ENCODE results near the gene DOCK10.

DOCK10 gene

DNA sequence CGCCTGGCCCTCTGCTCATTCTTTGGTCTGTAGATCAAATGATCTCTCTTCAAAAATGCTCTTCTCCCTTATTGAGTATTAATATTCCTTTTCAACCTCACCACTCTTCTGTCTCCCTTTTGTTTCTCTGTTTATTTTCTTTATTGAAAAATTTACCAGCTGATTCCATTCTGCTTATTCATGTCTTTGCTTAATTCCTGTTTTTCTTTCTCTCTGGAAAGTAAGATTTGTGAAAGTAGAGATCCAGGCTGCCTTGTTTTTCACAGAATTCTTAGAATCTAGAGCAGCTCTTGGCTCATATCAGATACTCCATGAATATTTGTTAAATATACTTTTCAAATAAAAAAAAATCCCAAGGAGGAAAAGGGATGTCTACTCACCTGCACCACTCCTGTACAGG lies 157.0 kb downstream of the DOCK10 start:
- FAIRE-seq (no peak), DNase-seq (ENCODE audit: low spot score) (no peak)

DNA sequence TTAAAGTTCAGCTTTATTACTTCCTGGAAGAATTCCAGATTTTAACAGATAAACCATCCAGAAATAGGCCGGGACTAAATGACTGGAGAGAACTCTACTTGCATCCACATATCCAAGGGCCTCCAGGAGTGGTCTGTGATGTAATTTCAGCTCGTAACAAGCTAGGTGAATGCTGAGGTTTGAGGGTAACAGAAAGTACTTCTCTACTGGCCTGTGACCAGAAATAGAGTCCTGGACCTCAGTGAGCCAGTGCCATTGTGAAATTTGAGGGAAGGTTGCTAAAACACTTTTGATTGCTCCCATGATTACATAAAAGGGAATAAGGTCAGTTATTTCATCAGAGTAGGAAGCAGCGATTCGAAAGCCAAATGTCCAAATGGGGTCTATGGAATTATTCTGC lies 158.1 kb downstream of the DOCK10 start:
- DNase-seq (ENCODE audit: low spot score) (no peak), FAIRE-seq (no peak)

DNA sequence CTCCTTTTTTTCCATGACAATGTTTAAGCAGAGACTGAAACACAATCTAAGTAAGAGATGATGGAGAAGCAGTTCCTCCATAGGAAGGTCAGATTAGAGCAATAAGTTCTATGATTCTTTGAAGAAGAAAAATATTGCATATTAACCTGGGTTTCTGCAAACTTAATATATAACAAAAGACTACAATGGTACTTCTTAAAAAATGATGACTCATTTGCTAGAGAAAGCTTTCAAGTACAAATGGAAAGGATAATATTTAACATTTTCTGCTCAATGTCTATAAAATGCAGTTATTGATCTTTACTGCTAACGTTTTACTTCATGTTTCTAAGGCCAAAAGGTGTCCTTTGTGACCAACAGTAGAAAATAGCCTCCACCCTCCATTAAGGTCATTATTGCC lies 158.6 kb downstream of the DOCK10 start:
- no peak for FAIRE-seq

DNA sequence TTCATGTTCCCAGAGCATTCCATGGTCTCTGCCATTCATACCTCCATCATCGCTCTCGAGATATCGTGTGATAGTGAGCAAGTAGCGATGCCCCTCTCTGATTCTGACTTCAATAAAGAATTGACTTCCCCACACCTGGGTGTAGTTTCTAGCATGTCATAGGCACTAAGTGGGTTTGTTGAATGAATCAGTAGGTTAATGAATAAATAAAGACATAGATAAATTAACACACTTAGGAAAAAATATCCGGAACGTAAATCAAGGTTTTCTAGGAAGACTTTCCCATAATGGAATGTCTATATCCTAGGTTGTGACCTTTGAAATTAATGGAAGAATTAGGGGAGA lies 159.1 kb downstream of the DOCK10 start:
- FAIRE-seq (no peak), DNase-seq (ENCODE audit: low spot score) (no peak)

More for the DNA sequence above, 158.6 kb downstream of the DOCK10 start:
- no peak for DNase-seq (ENCODE audit: low spot score)

DNA sequence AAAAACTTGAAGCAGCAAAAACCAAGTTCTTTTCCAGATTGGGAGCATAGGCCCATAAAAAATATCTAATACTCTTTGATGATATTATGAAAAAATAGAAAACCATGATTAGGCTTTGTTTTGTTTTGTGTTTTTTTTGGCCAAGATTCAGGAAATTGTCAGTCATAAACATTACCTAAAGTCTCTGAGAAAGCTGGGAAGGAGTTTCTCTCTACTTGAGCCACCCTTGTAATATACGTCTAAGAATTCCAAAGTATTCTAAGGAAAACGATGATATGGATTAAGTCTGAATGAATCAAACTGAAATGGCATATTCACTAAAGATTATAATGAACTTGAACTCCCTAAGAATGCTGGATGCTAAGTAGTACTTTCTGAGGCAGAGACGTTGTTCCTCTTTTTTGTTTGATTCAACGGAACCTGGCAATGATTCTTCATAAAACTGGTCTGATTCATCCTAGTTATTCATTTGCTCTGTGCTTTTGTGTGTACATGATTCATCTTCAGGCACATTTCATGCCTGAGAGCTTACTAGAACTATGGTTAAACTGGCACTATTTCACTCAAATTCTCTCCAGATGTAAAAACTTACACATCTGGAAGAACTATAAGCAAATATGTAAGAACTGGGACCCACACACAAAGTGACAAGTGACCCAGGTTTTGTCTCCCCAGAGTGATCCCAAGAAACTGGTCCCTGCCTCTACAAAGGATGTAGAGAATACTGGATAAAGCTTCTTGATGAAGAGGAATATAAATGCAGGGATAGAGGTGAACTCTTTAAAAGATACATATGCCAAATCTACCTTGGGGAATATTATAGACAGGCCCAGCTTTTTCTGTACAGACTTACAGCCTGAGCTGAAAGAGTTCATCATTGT lies 159.7 kb downstream of the DOCK10 start:
- FAIRE-seq (no peak), DNase-seq (ENCODE audit: low spot score) (peak; percentile 6)

DNA sequence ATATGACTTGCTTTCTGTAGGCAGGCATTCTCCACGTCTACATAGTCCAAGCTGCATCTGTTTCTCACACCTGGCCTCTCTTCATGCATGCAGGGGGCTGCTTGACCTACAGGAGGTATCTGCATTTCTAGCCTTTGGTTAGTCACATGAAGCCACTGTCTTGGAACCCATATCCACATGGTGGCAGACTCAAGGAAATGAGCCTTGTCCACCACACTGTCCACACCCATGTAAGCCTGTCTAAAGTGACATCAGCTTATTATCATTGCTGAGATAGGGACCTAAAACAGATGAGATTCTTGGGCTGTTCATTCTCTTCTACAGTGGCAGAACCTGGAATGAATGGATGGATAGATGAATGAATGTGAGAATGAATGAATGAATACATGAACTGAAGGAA lies 160.4 kb downstream of the DOCK10 start:
- FAIRE-seq (no peak), DNase-seq (ENCODE audit: low spot score) (no peak)

DNA sequence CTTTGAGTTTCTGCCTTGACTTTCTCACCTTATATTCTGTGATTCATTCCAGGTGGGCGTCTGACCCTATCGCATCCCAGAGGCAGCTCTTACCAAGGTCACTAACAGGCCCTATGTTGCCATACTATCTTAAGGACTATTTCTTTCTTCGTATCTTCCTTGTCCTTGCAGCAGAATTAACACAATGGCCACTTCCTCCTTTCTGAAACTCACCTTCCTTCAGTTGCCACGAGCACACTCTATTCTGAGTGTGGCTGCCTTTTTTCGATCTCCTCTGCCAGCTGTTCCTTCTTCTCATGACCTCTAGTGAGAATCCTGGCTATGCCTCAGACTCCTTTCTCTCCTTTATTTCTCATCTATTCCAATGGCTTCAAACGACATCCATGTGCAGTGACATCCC lies 165.7 kb downstream of the DOCK10 start:
- no peak for DNase-seq (ENCODE audit: low spot score)
- no peak for FAIRE-seq

DNA sequence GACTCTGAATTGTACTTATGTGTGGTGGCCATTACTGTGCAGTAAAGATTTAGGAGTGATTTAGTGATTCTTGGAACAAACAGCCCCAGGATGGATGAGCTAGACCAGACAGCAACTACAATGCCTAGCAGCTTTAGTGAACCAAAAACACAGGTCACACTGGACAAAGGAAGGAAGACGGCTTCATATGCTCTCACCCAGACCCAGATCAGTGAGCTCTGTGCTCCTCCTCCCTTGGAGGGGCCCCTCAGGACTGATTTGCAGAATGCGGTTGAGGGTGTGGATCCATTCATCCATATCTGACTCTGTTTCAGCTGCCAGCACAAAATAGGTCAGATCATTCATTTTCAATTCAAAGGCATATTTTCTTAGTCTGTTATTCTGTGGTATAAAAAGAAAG lies 166.4 kb downstream of the DOCK10 start:
- DNase-seq (ENCODE audit: low spot score) = no peak
- no peak for FAIRE-seq

DNA sequence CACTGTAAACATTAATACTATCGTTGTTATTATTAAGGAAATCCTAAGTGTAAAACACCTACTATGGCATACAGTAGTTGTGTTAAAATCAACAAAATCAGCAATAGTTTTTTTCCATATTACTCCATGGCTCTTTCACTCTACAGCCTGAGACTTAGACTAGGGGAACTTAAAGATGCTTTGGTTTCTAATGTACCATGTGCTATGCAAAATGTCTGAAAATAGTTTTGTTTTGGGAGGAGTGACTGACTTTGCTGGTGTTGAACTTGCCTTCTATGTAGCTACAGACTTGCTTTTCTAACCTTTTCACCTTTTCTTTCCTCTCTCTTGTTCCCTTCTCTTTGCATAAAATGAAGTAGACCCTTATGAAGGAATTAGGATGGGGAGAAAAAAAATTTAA lies 167.1 kb downstream of the DOCK10 start:
- no peak for FAIRE-seq
- no peak for DNase-seq (ENCODE audit: low spot score)

DNA sequence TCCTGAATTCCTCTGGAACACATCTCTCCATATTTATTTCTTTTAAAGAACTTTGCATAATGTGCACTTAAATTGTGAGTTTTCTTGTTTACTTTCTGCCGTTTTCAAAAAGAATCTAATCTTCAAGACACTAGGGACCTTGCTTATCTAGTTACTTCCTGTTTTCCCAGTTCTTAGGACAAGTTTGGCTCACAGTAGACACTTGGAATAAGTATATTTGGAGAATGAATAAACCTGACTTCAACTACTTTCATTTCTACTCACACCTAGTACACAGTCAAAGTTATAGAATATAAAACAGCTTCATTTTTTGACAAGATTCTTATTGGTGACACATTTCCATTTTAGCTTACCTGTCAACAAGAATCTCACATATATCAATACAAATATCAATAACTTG lies 170.5 kb downstream of the DOCK10 start:
- DNase-seq (ENCODE audit: low spot score) (no peak), FAIRE-seq (no peak)

DNA sequence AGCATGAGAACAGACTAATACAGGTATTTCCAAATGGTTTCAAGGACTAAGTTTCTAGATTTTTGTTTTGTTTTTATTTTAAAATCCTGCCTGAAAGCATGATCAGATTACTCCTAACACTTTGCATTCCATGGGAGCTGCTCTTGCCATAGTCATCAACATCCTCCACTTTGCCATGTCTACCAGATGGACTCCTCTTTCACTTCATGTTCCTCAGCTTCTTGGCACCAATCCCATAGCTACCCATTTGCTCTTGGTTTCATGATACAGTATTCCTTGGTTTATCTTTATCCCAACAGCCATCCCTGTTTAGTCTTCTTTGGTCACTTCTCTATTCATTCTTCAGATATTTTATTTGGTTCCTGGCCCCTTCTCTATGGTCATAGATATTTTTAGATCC lies 171.9 kb downstream of the DOCK10 start:
- DNase-seq (ENCODE audit: low spot score) (no peak), FAIRE-seq (no peak)

DNA sequence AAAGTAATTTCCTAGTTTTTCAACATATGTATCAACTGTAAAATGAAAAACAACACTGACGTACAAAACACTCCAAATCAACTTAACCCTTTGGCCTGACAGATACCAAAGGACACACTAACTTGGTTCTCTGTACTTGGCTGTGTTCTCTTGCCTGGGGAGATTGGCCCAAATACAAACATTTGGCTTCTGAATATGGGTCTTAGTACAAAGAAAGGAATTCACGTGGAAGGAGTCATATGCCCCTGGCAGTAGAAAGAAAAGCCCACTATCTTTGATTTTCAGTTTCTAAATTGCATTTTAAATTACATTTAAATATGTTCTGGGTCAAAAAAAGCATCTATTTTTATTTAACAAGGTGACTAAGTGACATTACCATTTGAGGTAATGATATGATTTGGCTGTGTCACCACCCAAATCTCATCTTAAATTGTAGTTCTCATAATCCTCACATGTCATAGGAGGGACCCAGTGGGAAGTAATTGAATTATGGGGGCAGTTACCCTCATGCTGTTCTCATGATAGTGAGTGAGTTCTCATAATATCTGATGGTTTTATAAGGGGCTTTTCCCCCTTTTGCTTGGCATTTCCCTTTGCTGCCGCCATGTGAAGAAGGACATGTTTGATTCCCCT lies 172.6 kb downstream of the DOCK10 start:
- FAIRE-seq = no peak
- no peak for DNase-seq (ENCODE audit: low spot score)

DNA sequence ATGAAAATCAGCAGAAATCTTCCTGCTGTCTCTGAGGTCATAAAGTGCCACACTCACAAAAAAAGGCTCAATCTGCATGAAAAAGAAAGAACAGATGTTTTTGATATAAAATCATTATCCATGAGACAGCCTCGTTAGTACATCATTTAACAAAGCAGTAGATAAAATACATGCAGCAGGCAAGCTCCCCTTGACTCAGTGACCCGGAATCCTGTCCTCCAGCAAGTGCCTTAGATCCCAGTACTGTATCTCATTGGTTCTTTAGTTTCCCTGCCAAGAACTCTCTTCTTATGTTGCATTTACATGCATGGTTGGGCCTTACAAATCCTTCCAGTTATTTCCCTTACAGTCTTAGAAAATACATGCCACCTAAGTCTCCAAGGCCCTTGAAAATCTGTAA lies 177.3 kb downstream of the DOCK10 start:
- no peak for DNase-seq (ENCODE audit: low spot score)
- no peak for FAIRE-seq

DNA sequence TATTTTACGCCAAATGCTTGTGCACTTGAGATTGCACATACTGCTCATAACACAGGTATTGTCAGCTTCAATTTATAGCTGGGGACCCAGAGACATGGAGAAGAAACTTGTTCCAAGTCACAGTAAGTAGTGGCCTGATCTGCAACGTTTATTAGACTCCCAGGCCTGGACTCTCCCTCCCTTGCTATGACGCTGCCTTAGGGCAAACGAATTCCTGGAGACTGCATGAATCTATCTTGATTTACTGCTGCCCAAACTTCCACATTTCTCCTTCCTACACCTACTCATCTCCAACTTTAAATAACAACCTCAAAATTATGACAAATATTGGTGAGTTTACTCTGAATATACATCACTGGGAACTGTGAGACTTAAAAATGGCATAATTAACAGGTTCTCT lies 181.0 kb downstream of the DOCK10 start:
- FAIRE-seq = no peak
- no peak for DNase-seq (ENCODE audit: low spot score)

DNA sequence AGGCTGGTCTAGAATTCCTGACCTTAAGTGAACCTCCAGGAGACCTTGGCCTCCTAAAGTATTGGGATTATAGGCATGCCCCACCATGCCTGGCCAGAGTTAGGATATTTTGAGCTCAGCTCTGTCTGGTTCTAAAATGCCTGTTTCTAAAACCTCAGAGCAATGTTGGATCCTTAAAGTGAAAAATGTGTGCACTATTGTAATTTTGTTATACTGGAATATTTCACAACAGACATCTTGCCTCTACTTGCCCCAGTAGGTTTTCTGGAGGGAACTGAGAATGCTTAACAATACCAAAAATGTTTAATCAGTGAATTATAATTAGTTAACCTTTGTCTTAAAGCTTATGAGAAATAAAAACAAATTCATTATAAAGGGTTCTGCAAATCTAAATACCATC lies 181.5 kb downstream of the DOCK10 start:
- DNase-seq (ENCODE audit: low spot score) = no peak
- FAIRE-seq = no peak

DNA sequence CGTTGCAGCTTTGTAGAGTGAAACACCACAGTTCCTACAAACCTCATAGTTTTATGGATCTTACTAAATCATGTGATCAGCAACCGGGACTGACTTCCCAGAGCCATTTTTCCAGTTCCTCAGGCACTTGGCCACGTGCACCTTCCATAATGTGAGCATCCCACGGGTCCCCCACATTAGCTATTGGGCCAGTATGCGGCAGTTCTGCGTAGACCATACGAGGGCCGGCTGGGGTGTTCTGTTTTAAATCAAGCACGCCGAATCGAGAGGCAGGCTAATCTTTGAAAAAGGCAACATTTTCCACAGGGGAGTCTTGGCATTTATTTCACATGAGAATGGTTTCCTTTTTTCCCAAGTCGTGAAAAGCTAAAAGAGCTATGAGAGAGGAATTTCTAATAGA lies 190.5 kb downstream of the DOCK10 start:
- no peak for DNase-seq (ENCODE audit: low spot score)
- no peak for FAIRE-seq

DNA sequence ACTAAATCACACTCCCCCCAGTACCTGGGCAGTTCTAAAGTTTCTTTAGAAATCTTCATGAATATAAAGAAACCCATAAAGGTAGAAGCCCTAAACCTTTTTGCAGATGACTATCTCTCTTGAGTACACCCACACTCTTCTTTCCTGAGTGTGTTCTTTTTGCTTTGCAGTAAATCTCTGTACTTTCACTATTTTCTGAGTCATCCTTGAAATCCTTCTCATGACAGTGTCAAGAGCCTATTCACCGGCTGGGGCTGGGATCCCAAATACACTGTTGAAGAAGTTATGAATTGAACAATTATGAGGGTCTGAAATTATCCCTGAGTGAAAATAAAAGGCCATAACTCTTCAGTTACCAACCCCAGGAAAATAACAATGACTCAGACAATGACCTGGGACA lies 192.2 kb downstream of the DOCK10 start:
- no peak for FAIRE-seq
- no peak for DNase-seq (ENCODE audit: low spot score)

DNA sequence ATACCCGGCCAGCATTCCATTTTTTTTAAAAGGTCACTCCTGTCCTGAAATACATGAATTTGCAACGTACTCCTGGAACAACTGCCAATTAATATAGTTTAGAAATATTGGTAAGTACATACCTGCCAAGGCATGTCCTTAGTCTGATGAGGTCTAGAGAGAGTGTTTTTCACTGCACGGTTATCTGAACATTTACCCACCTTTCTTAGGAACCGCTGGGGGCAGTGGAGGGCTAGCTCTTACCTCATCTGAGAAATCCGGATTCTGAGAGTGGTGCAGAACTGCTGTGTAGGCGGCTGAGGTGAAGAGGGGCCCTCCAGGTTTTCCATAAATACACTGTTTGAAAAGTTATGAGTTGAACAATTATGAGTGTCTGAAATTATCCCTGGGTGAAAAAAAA lies 193.0 kb downstream of the DOCK10 start:
- FAIRE-seq = no peak
- peak; percentile 7 for DNase-seq (ENCODE audit: low spot score)

DNA sequence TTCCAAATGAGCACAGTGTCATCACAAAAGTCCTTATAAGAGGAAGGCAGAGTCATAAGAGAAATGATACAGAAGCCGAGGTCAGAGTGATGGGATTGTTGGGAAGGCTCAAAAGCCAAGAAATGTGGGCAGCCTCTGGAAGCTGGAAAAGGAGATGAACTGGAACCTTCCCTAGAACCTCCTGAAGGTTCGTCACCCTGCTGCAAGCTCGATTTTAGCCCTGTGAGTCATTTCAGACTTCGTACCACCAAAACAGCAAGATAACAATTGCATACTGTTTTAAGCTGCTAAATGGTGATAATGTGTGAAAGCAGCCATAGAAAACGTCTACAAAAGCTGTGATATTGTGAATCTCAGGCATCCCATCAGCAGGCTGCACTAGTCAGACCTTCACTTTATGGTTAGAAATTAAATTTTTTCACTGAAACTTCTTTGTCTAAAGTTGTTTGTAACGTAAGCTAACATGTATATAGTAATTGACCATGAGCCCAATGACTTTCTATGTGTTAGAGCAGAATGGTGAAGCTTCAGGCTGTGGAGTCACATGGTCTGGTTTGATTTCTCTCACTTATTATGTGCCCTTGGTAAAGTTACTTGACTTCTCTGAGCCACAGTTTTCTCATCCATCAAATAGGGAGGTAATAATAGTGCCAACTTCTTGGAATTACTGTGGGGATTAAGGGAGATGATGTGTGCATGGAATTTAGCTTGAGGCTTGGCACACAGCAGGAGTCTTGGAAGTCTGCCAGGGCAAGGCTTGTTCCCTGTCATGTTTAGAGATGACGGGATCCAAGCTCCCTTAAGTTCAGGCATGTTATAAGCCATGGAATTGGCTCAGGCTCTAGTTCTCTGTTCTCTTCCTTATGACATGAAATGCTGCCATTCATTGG lies 194.1 kb downstream of the DOCK10 start:
- DNase-seq (ENCODE audit: low spot score) = peak; percentile 73
- no peak for FAIRE-seq

DNA sequence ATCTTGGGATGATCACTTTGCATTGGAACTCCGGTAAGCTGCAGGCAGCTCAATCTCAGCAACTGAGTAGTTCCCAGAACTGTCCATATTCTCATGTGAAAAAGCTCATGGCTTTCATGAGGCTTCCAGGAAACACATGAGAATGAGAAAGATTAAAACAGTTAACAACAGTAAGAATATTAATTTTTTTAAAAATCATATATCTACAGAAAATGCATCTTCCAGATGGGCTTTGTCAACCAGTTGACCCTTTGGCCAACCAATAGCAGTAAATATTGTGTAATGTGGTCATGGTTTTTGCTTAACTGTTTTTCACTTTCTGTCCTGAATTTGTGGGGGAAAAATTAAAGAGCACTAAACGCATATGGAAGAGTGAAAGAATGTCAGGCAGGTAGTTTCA lies 194.9 kb downstream of the DOCK10 start:
- DNase-seq (ENCODE audit: low spot score) (no peak), FAIRE-seq (no peak)

DNA sequence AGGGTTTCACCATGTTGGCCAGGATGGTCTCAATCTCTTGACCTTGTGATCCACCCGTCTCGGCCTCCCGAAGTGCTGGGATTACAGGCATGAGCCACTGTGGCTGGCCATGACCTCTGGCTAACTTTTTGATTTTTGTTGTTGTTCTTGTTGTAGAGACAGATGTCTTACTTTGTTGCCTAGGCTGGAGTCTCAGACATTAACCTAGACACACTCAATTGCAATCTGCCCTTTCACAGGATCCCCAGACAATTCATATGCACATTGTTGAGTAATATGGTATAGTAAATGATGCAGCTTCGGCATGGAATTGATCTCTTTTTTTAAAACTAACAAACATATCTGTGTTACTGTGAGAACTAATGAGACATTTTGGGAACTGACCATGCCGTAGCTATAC lies 195.6 kb downstream of the DOCK10 start:
- no peak for FAIRE-seq
- no peak for DNase-seq (ENCODE audit: low spot score)

DNA sequence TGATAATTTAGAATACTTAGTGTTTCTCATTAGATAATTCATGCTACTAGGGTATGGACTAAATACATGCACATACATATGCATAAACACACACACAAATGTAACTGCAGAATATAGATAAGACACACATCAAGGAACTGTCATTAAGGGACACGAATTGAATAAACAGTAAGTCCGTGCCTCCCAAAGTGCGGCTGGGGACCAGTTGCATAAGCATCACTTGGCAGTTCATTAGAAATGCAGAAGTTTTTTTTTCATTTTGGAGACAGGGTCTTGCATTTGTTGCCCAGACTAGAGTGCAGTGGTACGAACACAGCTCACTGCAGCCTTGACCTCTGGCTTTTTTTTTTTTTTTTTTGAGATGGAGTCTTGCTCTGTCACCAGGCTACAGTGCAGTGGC lies 196.1 kb downstream of the DOCK10 start:
- no peak for FAIRE-seq

More for the DNA sequence above, 196.1 kb downstream of the DOCK10 start:
- DNase-seq (ENCODE audit: low spot score) = no peak
